ENCODE measurements around the gene PMF1.

The PMF1 gene

DNA sequence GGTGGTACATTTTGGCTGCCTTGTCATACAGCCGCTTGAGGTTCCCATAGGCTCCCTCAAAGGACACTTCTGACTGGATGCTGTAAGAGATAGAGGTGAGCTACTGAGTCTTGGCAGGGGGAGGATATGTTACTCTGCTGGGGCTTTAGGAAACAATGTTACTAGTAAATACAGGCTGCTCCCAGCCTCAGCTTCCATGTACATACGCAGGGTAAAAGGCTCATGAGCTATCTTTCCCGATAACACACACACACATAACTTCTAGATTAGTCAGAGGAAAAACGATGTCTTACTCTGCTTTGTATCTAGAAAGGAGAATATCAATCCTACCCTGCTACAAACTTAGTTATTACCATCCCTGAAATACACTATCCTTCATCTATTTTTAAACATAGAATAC is 55.5 kb downstream of the PMF1 start:
- H3K4me1 ChIP-seq (ENCODE audit: control insufficient read depth, insufficient read depth, low read length): no peaks in the 10 kb centered on the region
- no peaks in the 10 kb centered on the region for H3K9me3 ChIP-seq (ENCODE audit: control insufficient read depth, insufficient read depth, low read depth, low read length)
- peaks cover 92% of the 10 kb centered on the region for H3K36me3 ChIP-seq (ENCODE audit: control insufficient read depth, insufficient read depth, low read length)
- no peak overlapping the region for H3K4me3 ChIP-seq (ENCODE audit: low read depth, low read length)
- H3K9ac ChIP-seq (ENCODE audit: low read length): no peak overlapping the region
- no peak overlapping the region for H3K27ac ChIP-seq (ENCODE audit: low read depth, low read length)
- H3K27me3 ChIP-seq (ENCODE audit: control insufficient read depth, insufficient read depth, low read length): no peaks in the 10 kb centered on the region

DNA sequence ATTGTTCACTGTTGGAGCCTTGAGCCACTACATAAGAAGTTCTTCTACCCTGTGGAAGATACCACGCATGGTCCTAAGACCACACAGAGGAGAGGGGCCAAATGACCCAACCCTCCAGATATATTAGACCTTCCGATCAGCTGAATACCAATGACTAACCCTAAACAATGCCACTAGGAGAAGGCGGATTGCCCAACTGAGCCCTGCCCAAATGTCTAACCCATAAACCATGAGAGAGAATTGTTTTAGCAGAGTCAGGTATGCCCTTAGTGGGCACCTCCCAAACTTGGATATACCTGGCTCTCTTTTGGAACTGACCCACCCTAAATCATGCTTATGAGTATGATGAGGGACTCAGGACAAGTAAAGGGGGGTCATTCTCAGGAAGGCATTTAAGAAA is 57.5 kb downstream of the PMF1 start:
- Histone ChIP-seq H3K9ac (ENCODE audit: low read length) (no peak overlapping the region), H3K27ac (ENCODE audit: low read depth, low read length) (no peak overlapping the region), H3K4me3 (ENCODE audit: low read depth, low read length) (no peak overlapping the region), H3K27me3 (ENCODE audit: control insufficient read depth, insufficient read depth, low read length) (no peaks in the 10 kb centered on the region), H3K4me1 (ENCODE audit: control insufficient read depth, insufficient read depth, low read length) (no peaks in the 10 kb centered on the region), H3K9me3 (ENCODE audit: control insufficient read depth, insufficient read depth, low read depth, low read length) (no peaks in the 10 kb centered on the region), H3K36me3 (ENCODE audit: control insufficient read depth, insufficient read depth, low read length) (peaks cover 94% of the 10 kb centered on the region)

DNA sequence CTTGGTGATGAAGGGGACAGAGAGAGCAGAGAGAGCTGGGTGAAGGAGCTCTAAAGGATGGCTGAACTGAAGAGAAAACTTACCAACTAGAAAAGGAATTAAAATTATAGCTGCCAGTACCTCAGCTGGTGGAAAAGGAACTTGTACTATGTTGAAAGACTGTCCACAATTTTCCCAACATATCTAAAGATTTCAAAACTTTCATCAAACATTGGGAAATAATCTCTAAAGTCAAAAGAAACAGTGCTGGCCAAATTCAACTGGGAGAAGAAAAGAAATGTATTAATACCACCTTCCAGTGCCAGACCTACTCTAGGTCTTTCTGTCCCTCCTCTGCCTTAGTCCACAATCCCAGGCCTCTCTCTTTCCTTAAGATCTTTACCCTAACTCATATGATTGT is 63.7 kb downstream of the PMF1 start:
- Histone ChIP-seq H3K9me3 (ENCODE audit: control insufficient read depth, insufficient read depth, low read depth, low read length) (no peaks in the 10 kb centered on the region), H3K27me3 (ENCODE audit: control insufficient read depth, insufficient read depth, low read length) (no peaks in the 10 kb centered on the region), H3K4me1 (ENCODE audit: control insufficient read depth, insufficient read depth, low read length) (0 out of 2 replicates have a peak, but pooled peaks cover 4% of the 10 kb centered on the region), H3K9ac (ENCODE audit: low read length) (no peak overlapping the region), H3K4me3 (ENCODE audit: low read depth, low read length) (no peak overlapping the region), H3K27ac (ENCODE audit: low read depth, low read length) (no peak overlapping the region), H3K36me3 (ENCODE audit: control insufficient read depth, insufficient read depth, low read length) (peaks cover 85% of the 10 kb centered on the region)

DNA sequence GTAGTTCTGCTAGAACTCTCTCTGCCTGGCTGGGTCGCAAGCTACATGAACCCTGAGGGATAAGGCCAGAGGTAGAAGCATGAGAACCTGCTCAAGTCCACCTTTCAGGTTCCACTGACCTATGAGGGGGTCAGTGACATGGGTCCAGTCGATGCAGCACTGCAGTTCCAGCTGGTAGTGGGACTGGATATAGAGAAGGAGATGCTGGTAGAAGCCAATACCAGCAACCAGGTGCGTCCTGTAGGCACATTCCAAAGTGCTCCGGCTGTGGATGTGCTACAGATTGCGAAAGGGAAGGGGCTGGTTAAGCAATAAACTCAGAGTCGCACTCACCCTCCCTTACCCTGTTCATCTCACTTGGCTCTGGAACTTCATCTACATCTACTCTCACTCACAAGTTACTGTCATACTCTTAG is 64.2 kb downstream of the PMF1 start:
- Histone ChIP-seq H3K27ac (ENCODE audit: low read depth, low read length) (no peak overlapping the region), H3K9me3 (ENCODE audit: control insufficient read depth, insufficient read depth, low read depth, low read length) (no peaks in the 10 kb centered on the region), H3K4me3 (ENCODE audit: low read depth, low read length) (no peak overlapping the region), H3K4me1 (ENCODE audit: control insufficient read depth, insufficient read depth, low read length) (0 out of 2 replicates have a peak, but pooled peaks cover 6% of the 10 kb centered on the region), H3K27me3 (ENCODE audit: control insufficient read depth, insufficient read depth, low read length) (no peaks in the 10 kb centered on the region), H3K9ac (ENCODE audit: low read length) (no peak overlapping the region), H3K36me3 (ENCODE audit: control insufficient read depth, insufficient read depth, low read length) (peaks cover 81% of the 10 kb centered on the region)

DNA sequence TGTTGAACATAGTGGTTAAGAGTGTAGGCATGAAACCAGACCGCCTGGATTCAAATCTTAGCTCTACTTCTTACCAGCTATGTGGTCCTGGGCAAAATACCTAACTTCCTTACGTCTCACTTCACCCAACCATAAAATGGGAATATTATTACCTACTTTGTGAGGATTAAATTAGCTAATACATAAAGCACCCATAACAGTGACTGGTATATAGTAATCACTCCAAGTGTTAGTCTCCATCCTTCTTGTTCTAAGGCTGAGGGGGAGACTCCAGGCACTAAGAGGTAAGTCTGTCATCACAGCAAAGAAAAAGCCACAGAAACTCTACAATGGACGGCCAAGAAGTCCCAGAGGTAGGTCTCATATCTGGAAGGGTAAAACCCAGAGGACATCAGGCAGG is 67.0 kb downstream of the PMF1 start:
- no peak overlapping the region for H3K9ac ChIP-seq (ENCODE audit: low read length)
- H3K27me3 ChIP-seq (ENCODE audit: control insufficient read depth, insufficient read depth, low read length): no peaks in the 10 kb centered on the region
- H3K27ac ChIP-seq (ENCODE audit: low read depth, low read length): no peak overlapping the region
- no peak overlapping the region for H3K4me3 ChIP-seq (ENCODE audit: low read depth, low read length)
- H3K36me3 ChIP-seq (ENCODE audit: control insufficient read depth, insufficient read depth, low read length): peaks cover 52% of the 10 kb centered on the region
- 0 out of 2 replicates have a peak, but pooled peaks cover 14% of the 10 kb centered on the region for H3K4me1 ChIP-seq (ENCODE audit: control insufficient read depth, insufficient read depth, low read length)
- no peaks in the 10 kb centered on the region for H3K9me3 ChIP-seq (ENCODE audit: control insufficient read depth, insufficient read depth, low read depth, low read length)

DNA sequence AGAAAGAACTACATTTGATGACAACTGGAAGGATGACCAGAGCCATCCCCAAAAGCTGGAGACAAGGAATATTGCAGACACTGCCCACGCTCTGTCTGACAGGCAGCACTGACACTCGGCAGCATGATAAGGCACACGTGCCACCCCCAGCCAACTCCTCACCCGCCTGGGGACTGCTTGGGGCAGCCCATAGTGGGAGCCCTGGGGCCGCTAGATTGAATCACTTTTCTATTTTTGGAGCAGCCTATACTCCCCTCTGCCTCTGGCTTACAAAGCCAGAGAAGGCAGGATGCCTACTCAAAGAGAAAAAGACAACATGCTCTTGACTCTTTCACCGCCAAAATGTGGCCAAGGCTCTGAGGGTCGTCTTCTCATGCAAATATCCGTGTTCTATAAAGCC is 68.5 kb downstream of the PMF1 start:
- peak overlapping the region; percentile 87 for H3K9ac ChIP-seq (ENCODE audit: low read length)
- no peak overlapping the region for H3K27ac ChIP-seq (ENCODE audit: low read depth, low read length)
- H3K36me3 ChIP-seq (ENCODE audit: control insufficient read depth, insufficient read depth, low read length): peaks cover 39% of the 10 kb centered on the region

DNA sequence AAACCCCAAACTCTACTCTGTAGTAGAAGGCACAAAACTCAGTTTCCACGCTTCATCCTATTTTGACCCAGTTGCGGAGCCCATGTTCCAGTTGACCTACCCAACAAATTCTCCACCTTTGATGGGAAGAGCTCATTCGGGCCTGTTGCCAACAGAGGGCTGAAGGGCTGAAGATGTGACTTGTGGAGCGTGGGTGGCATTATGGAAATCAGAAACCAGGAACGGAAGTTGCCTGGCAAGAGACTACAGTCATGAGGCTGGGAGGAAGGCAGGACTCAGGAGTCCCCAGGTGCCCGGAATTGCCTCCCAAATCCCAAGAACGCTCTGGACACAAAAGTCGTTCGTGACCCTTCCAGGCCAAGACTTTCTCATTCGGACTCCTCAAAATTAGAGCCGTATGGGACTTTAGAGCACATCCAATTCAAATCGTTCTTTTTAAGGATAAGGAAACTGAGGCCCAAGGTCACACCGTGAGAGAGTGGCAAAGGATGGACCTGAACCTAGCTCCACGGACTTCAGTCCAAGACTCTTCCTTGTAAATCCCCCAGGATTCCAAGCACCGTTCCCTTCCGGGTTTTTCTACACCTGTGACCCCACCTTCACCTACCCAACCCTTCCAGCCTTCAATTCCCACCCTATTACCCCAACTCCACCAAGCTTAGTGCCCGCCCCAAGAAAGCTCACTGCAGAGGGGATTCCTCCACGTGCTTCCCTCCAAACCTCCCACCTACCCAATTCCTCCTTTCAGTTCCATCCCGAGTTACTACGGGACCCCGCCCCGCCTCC is 69.1 kb downstream of the PMF1 start:
- Histone ChIP-seq H3K4me3 (ENCODE audit: low read depth, low read length) (peak overlapping the region; percentile 65), H3K27ac (ENCODE audit: low read depth, low read length) (peak overlapping the region; percentile 88; the same call in 1 of the 2 replicates), H3K9ac (ENCODE audit: low read length) (peak overlapping the region; percentile 87), H3K27me3 (ENCODE audit: control insufficient read depth, insufficient read depth, low read length) (no peaks in the 10 kb centered on the region), H3K4me1 (ENCODE audit: control insufficient read depth, insufficient read depth, low read length) (0 out of 2 replicates have a peak, but pooled peaks cover 14% of the 10 kb centered on the region), H3K36me3 (ENCODE audit: control insufficient read depth, insufficient read depth, low read length) (peaks cover 33% of the 10 kb centered on the region), H3K9me3 (ENCODE audit: control insufficient read depth, insufficient read depth, low read depth, low read length) (no peaks in the 10 kb centered on the region)

More for the DNA sequence above, 68.5 kb downstream of the PMF1 start:
- Histone ChIP-seq H3K9me3 (ENCODE audit: control insufficient read depth, insufficient read depth, low read depth, low read length) (no peaks in the 10 kb centered on the region), H3K27me3 (ENCODE audit: control insufficient read depth, insufficient read depth, low read length) (no peaks in the 10 kb centered on the region), H3K4me1 (ENCODE audit: control insufficient read depth, insufficient read depth, low read length) (0 out of 2 replicates have a peak, but pooled peaks cover 14% of the 10 kb centered on the region), H3K4me3 (ENCODE audit: low read depth, low read length) (peak overlapping the region; percentile 65)

DNA sequence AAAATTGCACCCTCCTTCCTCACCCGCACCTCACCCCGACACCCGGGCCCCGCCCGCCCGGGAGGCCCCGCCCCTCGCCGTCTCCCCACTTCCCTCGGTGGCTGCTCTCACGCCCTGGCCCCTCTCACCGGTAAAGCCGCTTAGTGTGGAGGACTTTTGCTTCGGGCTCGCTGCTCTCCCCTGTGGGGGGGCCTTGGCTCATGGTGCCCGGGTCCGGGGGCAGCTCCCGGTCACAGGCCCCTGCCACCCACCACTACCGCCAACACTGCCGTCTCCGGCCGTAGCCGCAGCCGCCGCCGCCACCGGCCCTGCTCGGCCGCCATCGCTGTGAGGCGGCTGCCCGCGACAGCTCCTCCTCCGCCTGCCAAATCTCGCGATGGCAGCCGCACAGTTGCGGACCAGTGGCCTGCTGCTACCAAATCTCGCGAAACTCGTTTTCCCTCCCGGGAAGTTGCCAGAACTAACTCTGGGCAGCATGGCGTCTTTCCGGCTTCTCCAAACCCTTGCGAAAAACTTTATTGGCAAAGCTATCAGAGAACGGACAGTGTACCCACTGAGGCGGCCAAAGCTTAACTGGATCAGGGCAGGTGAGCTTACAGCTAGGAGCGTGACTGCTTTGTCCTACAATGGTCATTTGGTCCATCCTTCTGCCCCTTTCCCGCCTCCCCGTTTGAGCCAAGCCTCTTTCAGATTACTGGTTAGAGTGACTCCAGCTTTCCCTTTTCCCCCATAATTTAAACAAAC is 69.8 kb downstream of the PMF1 start, which contains the start of gene SMG5:
Gene SMG5, minus strand, starts transcription at position 347 of the 744 bp plus-strand sequence. Its CDS starts 145 bp downstream, at position 202.
- Histone ChIP-seq H3K27me3 (ENCODE audit: control insufficient read depth, insufficient read depth, low read length) (no peaks in the 10 kb centered on the region), H3K36me3 (ENCODE audit: control insufficient read depth, insufficient read depth, low read length) (peaks cover 25% of the 10 kb centered on the region), H3K9ac (ENCODE audit: low read length) (peak within 1 kb of the TSS; percentile 87), H3K4me1 (ENCODE audit: control insufficient read depth, insufficient read depth, low read length) (0 out of 2 replicates have a peak, but pooled peaks cover 14% of the 10 kb centered on the region), H3K27ac (ENCODE audit: low read depth, low read length) (peak within 1 kb of the TSS; percentile 88), H3K9me3 (ENCODE audit: control insufficient read depth, insufficient read depth, low read depth, low read length) (no peaks in the 10 kb centered on the region), H3K4me3 (ENCODE audit: low read depth, low read length) (peak within 1 kb of the TSS; percentile 65)

DNA sequence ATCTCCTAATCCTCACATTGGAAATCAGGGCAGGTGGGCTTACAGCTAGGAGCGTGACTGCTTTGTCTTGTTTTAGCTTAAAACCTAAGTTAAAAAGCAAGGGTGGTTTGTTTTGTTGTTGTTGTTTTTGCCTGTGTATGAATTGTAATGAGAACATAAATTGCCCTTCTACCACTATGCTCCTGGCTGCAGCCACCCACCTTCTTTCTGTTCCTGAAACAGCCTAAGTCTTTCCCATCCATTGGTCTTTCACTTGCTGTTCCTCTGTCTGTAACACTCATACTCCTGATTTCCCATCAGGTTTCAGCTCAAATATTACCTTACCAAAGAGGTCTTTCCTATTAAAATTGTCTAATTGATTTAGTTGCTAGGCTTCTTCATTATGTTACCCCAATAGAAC is 70.7 kb downstream of the PMF1 start:
- H3K9me3 ChIP-seq (ENCODE audit: control insufficient read depth, insufficient read depth, low read depth, low read length): no peaks in the 10 kb centered on the region
- H3K36me3 ChIP-seq (ENCODE audit: control insufficient read depth, insufficient read depth, low read length): peaks cover 16% of the 10 kb centered on the region
- H3K27ac ChIP-seq (ENCODE audit: low read depth, low read length): no peak overlapping the region
- H3K27me3 ChIP-seq (ENCODE audit: control insufficient read depth, insufficient read depth, low read length): no peaks in the 10 kb centered on the region
- H3K9ac ChIP-seq (ENCODE audit: low read length): peak overlapping the region; percentile 87
- H3K4me3 ChIP-seq (ENCODE audit: low read depth, low read length): peak overlapping the region; percentile 65
- H3K4me1 ChIP-seq (ENCODE audit: control insufficient read depth, insufficient read depth, low read length): 0 out of 2 replicates have a peak, but pooled peaks cover 14% of the 10 kb centered on the region

DNA sequence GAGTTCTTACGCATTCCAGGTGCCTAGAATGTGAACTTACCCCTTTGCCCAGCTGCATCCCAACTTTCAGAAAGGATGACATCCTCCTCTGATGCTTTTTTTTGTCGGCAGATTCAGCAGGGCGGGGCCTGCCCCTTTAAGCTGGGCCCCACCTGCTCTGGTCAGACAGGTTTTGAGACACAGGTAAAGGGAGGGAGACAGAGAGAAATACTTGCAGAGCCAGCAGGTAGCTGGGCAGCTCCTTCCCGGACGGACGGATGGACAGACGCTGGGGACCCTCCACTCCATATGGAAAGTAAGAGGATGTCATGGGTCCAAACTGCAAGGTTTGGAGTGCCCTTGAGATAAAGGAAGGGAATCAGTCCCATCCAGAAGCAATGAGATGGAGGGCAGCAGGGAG is 71.3 kb downstream of the PMF1 start, which contains the start of gene TMEM79:
Gene TMEM79, plus strand, starts transcription at position 214 of the 400 bp plus-strand sequence. CDS start 902 bp downstream, outside the sequence.
- Histone ChIP-seq H3K4me1 (ENCODE audit: control insufficient read depth, insufficient read depth, low read length) (0 out of 2 replicates have a peak, but pooled peaks cover 14% of the 10 kb centered on the region), H3K27ac (ENCODE audit: low read depth, low read length) (no peak within 1 kb of the TSS), H3K4me3 (ENCODE audit: low read depth, low read length) (peak within 1 kb of the TSS; percentile 65), H3K9ac (ENCODE audit: low read length) (peak within 1 kb of the TSS; percentile 87), H3K27me3 (ENCODE audit: control insufficient read depth, insufficient read depth, low read length) (no peaks in the 10 kb centered on the region), H3K9me3 (ENCODE audit: control insufficient read depth, insufficient read depth, low read depth, low read length) (no peaks in the 10 kb centered on the region), H3K36me3 (ENCODE audit: control insufficient read depth, insufficient read depth, low read length) (peaks cover 10% of the 10 kb centered on the region)

Data from HUES6 (cell line).